Measurements from ENCODE around the gene TRPM4.
"Not testable (repeated sequence)": the region's sequence is repeated elsewhere in the genome, so short reads cannot be mapped to it uniquely, and the experiment has no call there.

TRPM4 gene

DNA sequence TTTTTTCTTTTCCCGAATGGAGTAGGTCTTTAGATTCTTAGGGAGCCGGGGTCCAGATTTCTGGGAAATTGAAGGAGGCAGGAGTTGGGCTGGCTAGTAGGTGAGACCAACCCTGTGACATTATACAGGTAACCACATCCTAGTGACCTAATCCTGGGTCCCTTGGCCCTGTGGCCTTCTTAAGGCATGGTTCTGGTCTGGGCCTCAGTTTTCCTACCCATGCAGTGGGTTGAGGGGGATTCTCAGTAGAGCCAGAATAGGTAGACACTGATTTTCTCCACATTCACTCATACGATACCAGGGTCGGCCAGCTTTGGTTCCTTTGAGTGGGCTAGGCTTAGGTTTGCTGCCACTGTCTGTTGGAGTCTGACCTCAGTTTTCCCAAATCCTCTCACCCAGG, 31.0 kb upstream of the TRPM4 start:
- in situ Hi-C loops (cut with HindIII; ENCODE audit: low sequenced_read_pairs) = no loop called here

DNA sequence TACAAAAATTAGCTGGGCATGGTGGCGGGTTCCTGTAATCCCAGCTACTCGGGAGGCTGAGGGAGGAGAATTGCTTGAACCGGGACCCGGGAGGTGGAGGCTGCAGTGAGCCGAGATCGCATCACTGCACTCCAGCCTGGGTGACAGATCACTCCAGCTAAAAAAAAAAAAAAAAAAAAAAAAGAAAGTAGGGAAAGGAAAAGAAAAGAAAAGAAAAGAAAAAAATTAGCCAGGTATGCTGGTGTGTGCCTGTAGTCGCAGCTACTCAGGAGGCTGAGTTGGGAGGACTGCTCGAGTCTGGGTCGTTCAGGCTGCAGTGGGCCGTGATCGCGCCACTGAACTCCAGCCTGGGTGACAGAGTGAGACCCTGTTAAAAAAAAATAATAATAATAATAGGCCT, 30.4 kb upstream of the TRPM4 start:
- in situ Hi-C loops (cut with HindIII; ENCODE audit: low sequenced_read_pairs) = not testable (repeated sequence)

DNA sequence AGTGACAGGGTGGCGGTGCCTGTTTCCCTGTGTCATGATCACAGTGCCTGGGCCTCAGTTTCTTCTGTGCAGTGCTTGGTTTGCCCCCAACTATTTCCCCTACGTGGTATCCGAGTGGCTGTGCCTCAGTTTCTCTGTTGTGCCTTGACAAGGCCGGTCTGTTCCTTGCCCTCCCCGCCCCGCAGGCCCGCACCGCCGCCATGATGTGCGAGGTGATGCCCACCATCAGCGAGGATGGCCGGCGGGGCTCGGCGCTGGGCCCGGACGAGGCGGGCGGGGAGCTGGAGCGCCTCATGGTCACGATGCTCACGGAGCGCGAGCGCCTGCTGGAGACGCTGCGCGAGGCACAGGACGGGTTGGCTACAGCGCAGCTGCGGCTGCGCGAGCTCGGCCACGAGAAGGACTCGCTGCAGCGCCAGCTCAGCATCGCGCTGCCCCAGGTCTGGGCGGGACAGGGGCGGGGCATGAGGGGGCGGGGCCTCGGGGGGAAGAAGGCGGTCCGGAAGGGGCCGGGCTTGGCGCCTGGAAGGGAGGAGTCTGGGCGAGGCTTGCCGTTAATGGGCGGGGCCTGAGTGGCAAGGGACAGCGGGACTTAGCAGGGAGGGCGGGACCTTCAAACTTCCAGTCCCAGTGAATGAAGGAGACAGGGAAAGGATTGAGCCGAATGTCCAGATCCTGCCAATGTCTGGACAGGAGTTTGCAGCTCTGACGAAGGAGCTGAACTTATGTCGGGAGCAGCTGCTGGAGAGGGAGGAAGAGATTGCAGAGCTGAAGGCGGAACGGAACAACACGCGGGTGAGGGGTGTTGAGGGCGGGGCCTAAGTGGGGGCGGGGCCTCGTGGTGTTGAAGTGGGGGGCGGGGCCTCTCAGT, 29.7 kb upstream of the TRPM4 start:
- in situ Hi-C loops (cut with HindIII; ENCODE audit: low sequenced_read_pairs) = no loop called here

DNA sequence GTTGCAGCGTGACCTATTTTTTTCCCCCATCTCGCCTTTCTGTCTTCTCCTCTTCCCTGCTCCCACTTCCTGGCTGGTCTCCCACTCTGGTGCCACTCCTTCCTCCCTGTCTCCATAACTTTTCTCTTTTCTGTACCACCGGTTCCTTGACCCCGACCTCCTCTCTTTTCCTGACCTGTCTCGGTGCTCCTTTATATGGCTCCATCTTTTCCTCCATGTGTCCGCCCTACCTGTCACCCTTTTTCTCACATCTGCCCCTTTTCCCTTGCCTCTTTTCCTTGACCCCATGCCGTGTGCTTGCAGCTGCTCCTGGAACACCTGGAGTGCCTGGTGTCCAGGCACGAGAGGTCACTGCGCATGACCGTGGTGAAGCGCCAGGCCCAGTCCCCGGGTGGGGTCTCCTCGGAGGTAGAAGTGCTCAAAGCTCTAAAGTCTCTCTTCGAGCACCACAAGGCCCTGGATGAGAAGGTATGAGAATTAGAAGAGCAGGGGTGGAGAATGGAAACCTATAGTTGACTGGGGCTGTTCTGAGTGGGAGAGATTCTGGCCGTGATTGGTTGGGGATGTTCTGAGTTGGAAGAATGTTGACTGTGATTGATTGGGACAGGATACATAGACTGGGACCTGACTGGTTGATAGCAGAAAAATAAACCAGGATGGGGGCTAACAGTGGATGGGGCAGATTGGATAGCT, 28.9 kb upstream of the TRPM4 start:
- in situ Hi-C loops (cut with HindIII; ENCODE audit: low sequenced_read_pairs) = no loop called here

GRCh38 chr19:49129238-49129583, 28.4 kb upstream of the TRPM4 start:
- in situ Hi-C loops (cut with HindIII; ENCODE audit: low sequenced_read_pairs) = no loop called here

- in situ Hi-C loops (cut with HindIII; ENCODE audit: low sequenced_read_pairs) = no loop called here
Measured at GRCh38 chr19:49130325-49130724, 27.3 kb upstream of the TRPM4 start.

- in situ Hi-C loops (cut with HindIII; ENCODE audit: low sequenced_read_pairs) = no loop called here
Measured at GRCh38 chr19:49132974-49133609, 24.5 kb upstream of the TRPM4 start.

- in situ Hi-C loops (cut with HindIII; ENCODE audit: low sequenced_read_pairs) = no loop called here
Measured at GRCh38 chr19:49133621-49134454, 23.8 kb upstream of the TRPM4 start.

DNA sequence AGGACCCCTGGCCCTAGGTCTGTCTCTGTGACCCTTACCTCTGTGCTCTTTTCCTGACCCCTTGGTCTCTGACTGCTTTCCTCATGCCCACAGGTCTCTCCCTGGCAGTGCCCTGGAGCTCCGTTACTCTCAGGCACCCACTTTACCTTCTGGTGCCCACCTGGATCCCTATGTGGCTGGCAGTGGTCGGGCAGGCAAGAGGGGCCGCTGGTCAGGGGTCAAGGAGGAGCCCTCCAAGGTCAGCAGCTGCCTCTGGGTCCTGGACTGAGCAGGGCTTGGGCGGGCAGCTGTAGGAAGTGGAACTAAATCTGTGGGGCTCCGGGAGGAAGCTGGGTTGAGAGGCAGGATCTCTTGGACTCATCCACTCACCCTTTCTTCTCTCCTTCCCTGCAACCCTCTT, 21.9 kb upstream of the TRPM4 start:
- in situ Hi-C loops (cut with HindIII; ENCODE audit: low sequenced_read_pairs) = no loop called here

DNA sequence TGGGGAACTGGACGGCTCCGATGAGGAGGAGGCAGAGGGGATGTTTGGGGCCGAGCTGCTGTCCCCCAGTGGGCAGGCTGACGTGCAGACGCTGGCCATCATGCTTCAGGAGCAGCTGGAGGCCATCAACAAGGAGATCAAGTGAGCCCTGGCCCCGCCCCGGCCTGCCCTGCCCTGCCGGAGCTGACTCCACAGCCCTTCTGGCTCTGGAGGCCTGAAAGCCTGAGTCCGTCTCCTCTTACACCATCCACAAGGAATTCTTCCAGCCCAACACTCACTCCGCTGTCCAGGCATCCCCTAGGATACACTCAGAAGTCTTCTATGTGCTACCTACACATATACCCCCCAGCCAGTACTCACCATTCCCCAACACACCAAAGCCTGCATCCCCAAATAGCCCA, 20.8 kb upstream of the TRPM4 start:
- in situ Hi-C loops (cut with HindIII; ENCODE audit: low sequenced_read_pairs) = no loop called here

DNA sequence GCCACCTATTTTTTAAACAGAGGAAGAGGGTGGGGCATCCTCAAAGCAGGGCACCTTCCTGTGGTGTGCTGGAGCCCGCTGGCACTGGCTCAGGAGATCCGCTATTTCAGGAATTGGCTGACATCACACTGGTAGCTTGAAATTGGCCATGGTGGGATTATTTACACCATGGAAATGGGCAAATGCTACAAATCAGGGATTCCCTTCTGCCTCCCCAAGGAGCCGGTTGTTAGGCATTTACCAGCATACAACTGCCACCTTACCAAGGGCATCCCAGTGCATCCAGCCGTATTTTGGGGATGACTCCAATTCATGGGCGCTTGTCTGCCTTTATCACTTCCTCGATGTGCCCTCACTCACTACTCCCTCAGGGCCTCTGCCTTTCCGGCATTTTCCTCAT, 16.6 kb upstream of the TRPM4 start:
- in situ Hi-C loops (cut with HindIII; ENCODE audit: low sequenced_read_pairs) = no loop called here

- in situ Hi-C loops (cut with HindIII; ENCODE audit: low sequenced_read_pairs) = no loop called here
Measured at GRCh38 chr19:49141352-49141751, 16.2 kb upstream of the TRPM4 start.

- in situ Hi-C loops (cut with HindIII; ENCODE audit: low sequenced_read_pairs) = no loop called here
Measured at GRCh38 chr19:49142866-49143335, 14.7 kb upstream of the TRPM4 start.

GRCh38 chr19:49145573-49146407, 11.8 kb upstream of the TRPM4 start:
- in situ Hi-C loops (cut with HindIII; ENCODE audit: low sequenced_read_pairs) = no loop called here

DNA sequence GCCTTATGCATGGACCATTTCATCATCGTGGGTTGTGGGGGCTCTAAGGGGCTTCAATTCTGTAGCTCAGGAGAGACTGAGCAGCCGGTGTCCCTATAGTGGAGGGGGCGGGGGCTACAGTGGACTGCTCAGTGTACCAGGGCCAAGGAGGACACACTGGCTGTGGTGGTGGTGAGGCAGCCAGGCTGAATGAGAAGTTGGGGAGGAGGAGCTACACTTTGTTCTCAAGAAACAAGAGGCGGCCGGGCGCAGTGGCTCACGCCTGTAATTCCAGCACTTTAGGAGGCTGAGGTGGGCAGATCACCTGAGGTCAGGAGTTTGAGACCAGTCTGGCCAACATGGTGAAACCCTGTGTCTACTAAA, 11.2 kb upstream of the TRPM4 start:
- in situ Hi-C loops (cut with HindIII; ENCODE audit: low sequenced_read_pairs) = not testable (repeated sequence)

GRCh38 chr19:49148044-49148682, 9.4 kb upstream of the TRPM4 start:
- in situ Hi-C loops (cut with HindIII; ENCODE audit: low sequenced_read_pairs) = no loop called here

- in situ Hi-C loops (cut with HindIII; ENCODE audit: low sequenced_read_pairs) = no loop called here
Measured at GRCh38 chr19:49148784-49149651, 8.6 kb upstream of the TRPM4 start.

GRCh38 chr19:49149652-49150105, 7.9 kb upstream of the TRPM4 start:
- in situ Hi-C loops (cut with HindIII; ENCODE audit: low sequenced_read_pairs) = no loop called here
